HG02938 (cell line): ENCODE results near the gene TNNI3K.
A peak's percentile ranks its signal among the peaks of the same experiment; 100 is the strongest.

ENCODE experiments used
- ATAC-seq: cut with Tn5 transposase; IDR thresholded peaks from one replicate; pipeline ENCODE4 v1.9.1; 2021; ENCODE audit warnings: mild to moderate bottlenecking, moderate library complexity; ENCODE audit not compliant: unreplicated experiment

Gene TNNI3K

GRCh38 chr1:74534241-74534640 is 299.1 kb downstream of the TNNI3K start:
- no peak for ATAC-seq

- ATAC-seq: no peak
Observed at GRCh38 chr1:74545821-74546220, 310.6 kb downstream of the TNNI3K start.

GRCh38 chr1:74548961-74549750 is 314.0 kb downstream of the TNNI3K start:
- no peak for ATAC-seq

- no peak for ATAC-seq
Observed at GRCh38 chr1:74549932-74550331, 314.7 kb downstream of the TNNI3K start.

- no peak for ATAC-seq
Observed at GRCh38 chr1:74570797-74571492, 335.8 kb downstream of the TNNI3K start.

- no peak for ATAC-seq
Observed at GRCh38 chr1:74571493-74571800, 336.3 kb downstream of the TNNI3K start.

- no peak for ATAC-seq
Observed at GRCh38 chr1:74571891-74572290, 336.7 kb downstream of the TNNI3K start.

GRCh38 chr1:74578101-74578500 is 342.9 kb downstream of the TNNI3K start:
- no peak for ATAC-seq

GRCh38 chr1:74579425-74579824 is 344.2 kb downstream of the TNNI3K start:
- peak; percentile 99 for ATAC-seq

GRCh38 chr1:74583397-74583796 is 348.2 kb downstream of the TNNI3K start:
- ATAC-seq: peak; percentile 47

- no peak for ATAC-seq
Observed at GRCh38 chr1:74584185-74584584, 349.0 kb downstream of the TNNI3K start.

- no peak for ATAC-seq
Observed at GRCh38 chr1:74586253-74586897, 351.2 kb downstream of the TNNI3K start.

- no peak for ATAC-seq
Observed at GRCh38 chr1:74587888-74588287, 352.7 kb downstream of the TNNI3K start.

- ATAC-seq: no peak
Observed at GRCh38 chr1:74590288-74590687, 355.1 kb downstream of the TNNI3K start.

GRCh38 chr1:74591949-74592348 is 356.8 kb downstream of the TNNI3K start:
- ATAC-seq: no peak

GRCh38 chr1:74592580-74593355 is 357.6 kb downstream of the TNNI3K start:
- no peak for ATAC-seq
